Measurements from ENCODE around the gene TDRD10. TPM values are rescaled to one million over a fixed set of nuclear protein-coding genes. Genes with fewer than 3 reads are reported as not detected.

Gene TDRD10
- total RNA-seq, 1 donor from 2014 or later: not detected

- H3K9me3 Mint-ChIP-seq (ENCODE audit: unreplicated experiment): no peaks in the 10 kb centered on the region
- H3K4me1 Mint-ChIP-seq (ENCODE audit: low read depth, unreplicated experiment): peaks cover 41% of the 10 kb centered on the region
- Histone ChIP-seq H3K79me2 (ENCODE audit: insufficient read depth, low read length) (no peaks in the 10 kb centered on the region), H3K4me1 (ENCODE audit: insufficient read depth, low read length) (no peaks in the 10 kb centered on the region), H4K20me1 (ENCODE audit: insufficient read depth, low read length) (peaks cover 77% of the 10 kb centered on the region), H3K9ac (ENCODE audit: low read length) (no peak overlapping the region), H3K27me3 (ENCODE audit: insufficient read depth, low read length) (no peaks in the 10 kb centered on the region), H3K36me3 (ENCODE audit: insufficient read depth, low read length) (peaks cover 77% of the 10 kb centered on the region), H3K4me2 (ENCODE audit: low read length) (no peak overlapping the region), H3K4me3 (ENCODE audit: insufficient read depth, low read depth, low read length) (no peak overlapping the region), H3K27ac (ENCODE audit: low read depth, low read length) (no peak overlapping the region), H3K9me3 (ENCODE audit: insufficient read depth, low read depth, low read length) (no peaks in the 10 kb centered on the region), H2AFZ (ENCODE audit: low read depth, low read length) (no peak overlapping the region)
- peaks cover 57% of the 10 kb centered on the region for H3K36me3 Mint-ChIP-seq (ENCODE audit: low read depth, unreplicated experiment)
- no peaks in the 10 kb centered on the region for H3K27me3 Mint-ChIP-seq (ENCODE audit: low read depth, unreplicated experiment)
- no peak overlapping the region for H3K4me3 Mint-ChIP-seq (ENCODE audit: unreplicated experiment)
- FAIRE-seq: no peak
- peak overlapping the region; percentile 54 for H3K27ac Mint-ChIP-seq (ENCODE audit: unreplicated experiment)
- no peak for DNase-seq (ENCODE audit: low read depth)
- TF ChIP-seq EZH2 (IDR thresholded peaks at IDR 0.05; ENCODE audit: insufficient read depth, low read length): no peak
- TF ChIP-seq, protein P1, sequence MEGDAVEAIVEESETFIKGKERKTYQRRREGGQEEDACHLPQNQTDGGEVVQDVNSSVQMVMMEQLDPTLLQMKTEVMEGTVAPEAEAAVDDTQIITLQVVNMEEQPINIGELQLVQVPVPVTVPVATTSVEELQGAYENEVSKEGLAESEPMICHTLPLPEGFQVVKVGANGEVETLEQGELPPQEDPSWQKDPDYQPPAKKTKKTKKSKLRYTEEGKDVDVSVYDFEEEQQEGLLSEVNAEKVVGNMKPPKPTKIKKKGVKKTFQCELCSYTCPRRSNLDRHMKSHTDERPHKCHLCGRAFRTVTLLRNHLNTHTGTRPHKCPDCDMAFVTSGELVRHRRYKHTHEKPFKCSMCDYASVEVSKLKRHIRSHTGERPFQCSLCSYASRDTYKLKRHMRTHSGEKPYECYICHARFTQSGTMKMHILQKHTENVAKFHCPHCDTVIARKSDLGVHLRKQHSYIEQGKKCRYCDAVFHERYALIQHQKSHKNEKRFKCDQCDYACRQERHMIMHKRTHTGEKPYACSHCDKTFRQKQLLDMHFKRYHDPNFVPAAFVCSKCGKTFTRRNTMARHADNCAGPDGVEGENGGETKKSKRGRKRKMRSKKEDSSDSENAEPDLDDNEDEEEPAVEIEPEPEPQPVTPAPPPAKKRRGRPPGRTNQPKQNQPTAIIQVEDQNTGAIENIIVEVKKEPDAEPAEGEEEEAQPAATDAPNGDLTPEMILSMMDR (IDR thresholded peaks at IDR 0.05; ENCODE audit: insufficient read depth, low read depth, low read length): no peak
These were observed 82.4 kb downstream of the TDRD10 start for GRCh38 chr1:154584267-154584994.

GRCh38 chr1:154586231-154586630 lies 84.2 kb downstream of the TDRD10 start:
- no peak for FAIRE-seq
- H3K27ac ChIP-seq (ENCODE audit: low read depth, low read length): no peak overlapping the region

GRCh38 chr1:154586641-154587040 lies 84.6 kb downstream of the TDRD10 start:
- Histone ChIP-seq H3K27ac (ENCODE audit: low read depth, low read length) (no peak overlapping the region), H3K36me3 (ENCODE audit: insufficient read depth, low read length) (peaks cover 75% of the 10 kb centered on the region), H3K9me3 (ENCODE audit: insufficient read depth, low read depth, low read length) (no peaks in the 10 kb centered on the region), H3K79me2 (ENCODE audit: insufficient read depth, low read length) (no peaks in the 10 kb centered on the region), H3K4me2 (ENCODE audit: low read length) (no peak overlapping the region), H3K4me1 (ENCODE audit: insufficient read depth, low read length) (no peaks in the 10 kb centered on the region), H4K20me1 (ENCODE audit: insufficient read depth, low read length) (peaks cover 80% of the 10 kb centered on the region), H3K9ac (ENCODE audit: low read length) (no peak overlapping the region), H3K27me3 (ENCODE audit: insufficient read depth, low read length) (no peaks in the 10 kb centered on the region), H3K4me3 (ENCODE audit: insufficient read depth, low read depth, low read length) (no peak overlapping the region), H2AFZ (ENCODE audit: low read depth, low read length) (no peak overlapping the region)
- Mint-ChIP-seq H3K4me1 (ENCODE audit: low read depth, unreplicated experiment) (peaks cover 41% of the 10 kb centered on the region), H3K4me3 (ENCODE audit: unreplicated experiment) (peak overlapping the region; percentile 12), H3K27ac (ENCODE audit: unreplicated experiment) (peak overlapping the region; percentile 1), H3K36me3 (ENCODE audit: low read depth, unreplicated experiment) (peaks cover 62% of the 10 kb centered on the region), H3K27me3 (ENCODE audit: low read depth, unreplicated experiment) (no peaks in the 10 kb centered on the region), H3K9me3 (ENCODE audit: unreplicated experiment) (no peaks in the 10 kb centered on the region)
- FAIRE-seq (no peak), DNase-seq (ENCODE audit: low read depth) (no peak)
- TF ChIP-seq, protein P1 (IDR thresholded peaks at IDR 0.05; ENCODE audit: insufficient read depth, low read depth, low read length): no peak
- TF ChIP-seq EZH2 (IDR thresholded peaks at IDR 0.05; ENCODE audit: insufficient read depth, low read length): no peak

More at GRCh38 chr1:154586231-154586630, 84.2 kb downstream of the TDRD10 start:
- no peak overlapping the region for H2AFZ ChIP-seq (ENCODE audit: low read depth, low read length)
- no peak overlapping the region for H3K4me2 ChIP-seq (ENCODE audit: low read length)
- H3K4me1 ChIP-seq (ENCODE audit: insufficient read depth, low read length): no peaks in the 10 kb centered on the region
- Mint-ChIP-seq H3K4me1 (ENCODE audit: low read depth, unreplicated experiment) (peaks cover 41% of the 10 kb centered on the region), H3K27me3 (ENCODE audit: low read depth, unreplicated experiment) (no peaks in the 10 kb centered on the region), H3K36me3 (ENCODE audit: low read depth, unreplicated experiment) (peaks cover 59% of the 10 kb centered on the region), H3K27ac (ENCODE audit: unreplicated experiment) (peak overlapping the region; percentile 1), H3K4me3 (ENCODE audit: unreplicated experiment) (peak overlapping the region; percentile 12), H3K9me3 (ENCODE audit: unreplicated experiment) (no peaks in the 10 kb centered on the region)
- H3K79me2 ChIP-seq (ENCODE audit: insufficient read depth, low read length): no peaks in the 10 kb centered on the region
- H3K36me3 ChIP-seq (ENCODE audit: insufficient read depth, low read length): peaks cover 72% of the 10 kb centered on the region
- H3K9me3 ChIP-seq (ENCODE audit: insufficient read depth, low read depth, low read length): no peaks in the 10 kb centered on the region
- no peak for DNase-seq (ENCODE audit: low read depth)
- no peak overlapping the region for H3K9ac ChIP-seq (ENCODE audit: low read length)
- peaks cover 76% of the 10 kb centered on the region for H4K20me1 ChIP-seq (ENCODE audit: insufficient read depth, low read length)
- H3K27me3 ChIP-seq (ENCODE audit: insufficient read depth, low read length): no peaks in the 10 kb centered on the region
- no peak for TF ChIP-seq EZH2 (IDR thresholded peaks at IDR 0.05; ENCODE audit: insufficient read depth, low read length)
- no peak overlapping the region for H3K4me3 ChIP-seq (ENCODE audit: insufficient read depth, low read depth, low read length)

All from astrocyte (in vitro differentiated cells and primary cell).